Pancreas (tissue), 10 donors: Measurements from ENCODE around the gene CSMD2. TPM values are rescaled to one million over a fixed set of nuclear protein-coding genes. Genes with fewer than 3 reads are reported as not detected.

Source experiments
- ATAC-seq, 4 donors: fragments of 200-7000 bp; cut with Tn5 transposase; one replicate each; pipeline versions ENCODE4 v1.8.0 to v1.9.1; 2020; ENCODE audit warnings: mild to moderate bottlenecking in 4 of 4, moderate library complexity in 4 of 4
- DNase-seq, 6 donors: peaks; one replicate each; pipeline ENCODE4 v3.0.0-alpha.2; 2020
- FAIRE-seq: peaks from 2 replicates; lab custom pipeline; 2012; peaks lifted over from hg19 to GRCh38; lab: Jason Lieb, UNC
- H3K27ac ChIP-seq, 4 donors: fragments of 200-600 bp; sonication (generic); 1 replicate in 3 of 4; 2 replicates in 1 of 4; pipeline versions ENCODE4 v1.5.0 to v1.8.0; 2020
- H3K27me3 ChIP-seq, 4 donors: fragments of 200-600 bp; one replicate each; pipeline ENCODE4 v1.8.0; 2021
- H3K36me3 ChIP-seq, 3 donors: fragments of 200-600 bp; sonication (generic) in 1 of 3; one replicate each; pipeline versions ENCODE4 v1.5.0 to v1.8.0; 2020 to 2021
- H3K4me1 ChIP-seq, 3 donors: fragments of 200-600 bp; one replicate each; pipeline ENCODE4 v1.8.0; 2021
- H3K4me3 ChIP-seq, 4 donors: fragments of 200-600 bp; sonication (generic) in 2 of 4; one replicate each; pipeline versions ENCODE4 v1.5.0 to v1.8.0; 2020 to 2021
- H3K9me3 ChIP-seq, 4 donors: fragments of 200-600 bp; one replicate each; pipeline ENCODE4 v1.8.0; 2021
- CTCF ChIP-seq, 4 donors: fragments of 200-600 bp; sonication (generic) in 3 of 4; IDR thresholded peaks; one replicate each; pipeline versions ENCODE4 v1.5.0 to v1.8.0; 2021; ENCODE audit warnings: antibody characterized with exemption in 4 of 4
- whole genome bisulfite sequencing, 2 donors: extraction: QIAGEN DNeasy Blood & Tissue Kit; methylation state at CpG; one replicate each; pipeline ENCODE4 v1.1.7; 2013; 5-methylcytosine and 5-hydroxymethylcytosine counted together
- intact Hi-C, 3 donors: fragments of 100-400 bp; cut with DNase I; formaldehyde crosslinking; loops; one replicate each; pipeline versions ENCODE4 v1.11.1 to v1.14.2; 2022
- polyA plus RNA-seq, 2 donors: library from polyadenylated mRNA; stranded (reverse); fragments of 200-250 nt; gene quantifications; one replicate each; pipeline ENCODE4 v1.2.3, GENCODE V29; 2013
- total RNA-seq, 6 donors: library from RNA; stranded (reverse); fragmentation: NEBNext Ultra II Directional in 4 of 6; extraction: Animal tissue kit (Norgen Biotek cat#: 25700) in 4 of 6; gene quantifications; one replicate each; pipeline versions ENCODE4 v1.2.1 to v1.2.4, GENCODE V29; 2021 to 2023
- donor health status: healthy with polysubstance abuse.
- donor health status: DM: no; HTN: no; CAD: no; lungs with moderate emphysema.
- donor health status: DM: no; HTN: no; CAD: no.
- donor health status: control.
- donor health status: control.
- donor health status: Bipolar disorder and iron deficiency.
- donor health status: DM: yes; HTN: yes; CAD: no.
- donor health status: DM: no; HTN: no; CAD: no.
- donor health status: DM: no; HTN: no; CAD: no.
- donor health status: DM: yes; HTN: yes; CAD: no.

Gene CSMD2
- total and polyA plus RNA-seq, 8 donors = 0.04 to 2.0 (median 0.36) TPM

GRCh38 chr1:34054920-34055319, 110.1 kb downstream of the CSMD2 start:
- FAIRE-seq = no peak
- DNase-seq = no peak
- H3K36me3 ChIP-seq = no peaks in the 10 kb centered on the region

GRCh38 chr1:34053660-34054059, 111.4 kb downstream of the CSMD2 start:
- Histone ChIP-seq H3K9me3 (no peaks in the 10 kb centered on the region), H3K36me3 (no peaks in the 10 kb centered on the region), H3K27ac (no peak overlapping the region), H3K4me1 (no peaks in the 10 kb centered on the region), H3K4me3 (no peak overlapping the region), H3K27me3 (no peaks in the 10 kb centered on the region)
- intact Hi-C loops = no loop called here
- WGBS, 2 donors = 91 to 99% methylated on average over 2 of the region's 2 CpGs
- no peak for DNase-seq
- FAIRE-seq = no peak
- no peak for ATAC-seq
- no peak for TF ChIP-seq CTCF (IDR thresholded peaks at IDR 0.05)

More at GRCh38 chr1:34054920-34055319, 110.1 kb downstream of the CSMD2 start:
- 75 to 76% methylated on average over 1 of the region's 1 CpG for WGBS, 2 donors
- intact Hi-C loops = no loop called here
- Histone ChIP-seq H3K4me3 (no peak overlapping the region), H3K27me3 (no peaks in the 10 kb centered on the region), H3K27ac (no peak overlapping the region), H3K9me3 (no peaks in the 10 kb centered on the region), H3K4me1 (no peaks in the 10 kb centered on the region)
- no peak for TF ChIP-seq CTCF (IDR thresholded peaks at IDR 0.05)
- no peak for ATAC-seq

- no peaks in the 10 kb centered on the region for H3K9me3 ChIP-seq
- H3K4me3 ChIP-seq = no peak overlapping the region
- ATAC-seq = no peak
- no peak for TF ChIP-seq CTCF (IDR thresholded peaks at IDR 0.05)
- H3K27ac ChIP-seq = no peak overlapping the region
- intact Hi-C loops = no loop called here
- H3K27me3 ChIP-seq = no peaks in the 10 kb centered on the region
- no peak for DNase-seq
- WGBS, 2 donors = 84 to 91% methylated on average over 6 of the region's 6 CpGs
- H3K4me1 ChIP-seq = no peaks in the 10 kb centered on the region
- no peak for FAIRE-seq
- H3K36me3 ChIP-seq = no peaks in the 10 kb centered on the region
These were observed 112.5 kb downstream of the CSMD2 start for GRCh38 chr1:34052565-34052964.

GRCh38 chr1:34050709-34051485, 114.1 kb downstream of the CSMD2 start:
- no peaks in the 10 kb centered on the region for H3K36me3 ChIP-seq
- H3K27me3 ChIP-seq = no peaks in the 10 kb centered on the region
- no peak overlapping the region for H3K27ac ChIP-seq
- ATAC-seq (no peak), FAIRE-seq (no peak), DNase-seq (no peak)
- WGBS, 2 donors = 75 to 83% methylated on average over 3 of the region's 3 CpGs
- no peak for TF ChIP-seq CTCF (IDR thresholded peaks at IDR 0.05)
- intact Hi-C loops = no loop called here
- H3K4me1 ChIP-seq = no peaks in the 10 kb centered on the region
- H3K4me3 ChIP-seq = no peak overlapping the region
- H3K9me3 ChIP-seq = no peaks in the 10 kb centered on the region

- no peak for FAIRE-seq
- no peak for ATAC-seq
- Histone ChIP-seq H3K9me3 (no peaks in the 10 kb centered on the region), H3K27ac (no peak overlapping the region), H3K4me3 (no peak overlapping the region), H3K36me3 (no peaks in the 10 kb centered on the region), H3K27me3 (no peaks in the 10 kb centered on the region), H3K4me1 (no peaks in the 10 kb centered on the region)
- intact Hi-C loops = no loop called here
- no peak for DNase-seq
- WGBS, 2 donors = 76 to 81% methylated on average over 1 of the region's 1 CpG
- no peak for TF ChIP-seq CTCF (IDR thresholded peaks at IDR 0.05)
These were observed 115.0 kb downstream of the CSMD2 start for GRCh38 chr1:34049994-34050393.
